22Rv1 (cell line): Measurements from ENCODE around the gene ELP6.
A peak's percentile ranks its signal among the peaks of the same experiment; 100 is the strongest.

ENCODE experiments used
- H3K27ac ChIP-seq: fragments of 450-650 bp; 2 replicates; pipeline ENCODE4 v1.5.1; 2017
- CTCF ChIP-seq: fragments of 450-650 bp; IDR thresholded peaks from 2 replicates; pipeline ENCODE4 v1.5.1; 2017; ENCODE audit warnings: mild to moderate bottlenecking
- ZFX ChIP-seq: fragments of 450-650 bp; IDR thresholded peaks from 2 replicates; pipeline ENCODE4 v1.6.1; 2017; ENCODE audit warnings: antibody characterized with exemption, borderline replicate concordance

Gene ELP6

GRCh38 chr3:47513125-47513929 lies at the start of gene ELP6:
ELP6 (minus strand) TSS chr3:47513712; CDS start chr3:47513590, 122 bp downstream.
- H3K27ac ChIP-seq, result peak within 1 kb of the TSS; percentile 98
- TF ChIP-seq ZFX (no peak), CTCF (peak; percentile 67)

- H3K27ac ChIP-seq, result no peak overlapping the region
- no peak for TF ChIP-seq ZFX
- no peak for TF ChIP-seq CTCF
Measured at GRCh38 chr3:47556351-47556750, 42.8 kb upstream of the ELP6 start.

GRCh38 chr3:47554335-47554734 lies 40.8 kb upstream of the ELP6 start:
- no peak overlapping the region for H3K27ac ChIP-seq
- no peak for TF ChIP-seq CTCF
- no peak for TF ChIP-seq ZFX

GRCh38 chr3:47553407-47553806 lies 39.9 kb upstream of the ELP6 start:
- H3K27ac ChIP-seq, result no peak overlapping the region
- TF ChIP-seq CTCF (no peak), ZFX (no peak)

- TF ChIP-seq CTCF (no peak), ZFX (no peak)
- no peak overlapping the region for H3K27ac ChIP-seq
Measured at GRCh38 chr3:47542471-47543173, 29.1 kb upstream of the ELP6 start.

GRCh38 chr3:47541583-47542108 lies 28.1 kb upstream of the ELP6 start:
- TF ChIP-seq CTCF (no peak), ZFX (no peak)
- H3K27ac ChIP-seq, result no peak overlapping the region

- TF ChIP-seq CTCF (no peak), ZFX (no peak)
- no peak overlapping the region for H3K27ac ChIP-seq
Measured at GRCh38 chr3:47540281-47540680, 26.8 kb upstream of the ELP6 start.
